ENCODE data around the gene MCRS1.
"Not testable (repeated sequence)": the region's sequence is repeated elsewhere in the genome, so short reads cannot be mapped to it uniquely, and the experiment has no call there.

The MCRS1 gene

DNA sequence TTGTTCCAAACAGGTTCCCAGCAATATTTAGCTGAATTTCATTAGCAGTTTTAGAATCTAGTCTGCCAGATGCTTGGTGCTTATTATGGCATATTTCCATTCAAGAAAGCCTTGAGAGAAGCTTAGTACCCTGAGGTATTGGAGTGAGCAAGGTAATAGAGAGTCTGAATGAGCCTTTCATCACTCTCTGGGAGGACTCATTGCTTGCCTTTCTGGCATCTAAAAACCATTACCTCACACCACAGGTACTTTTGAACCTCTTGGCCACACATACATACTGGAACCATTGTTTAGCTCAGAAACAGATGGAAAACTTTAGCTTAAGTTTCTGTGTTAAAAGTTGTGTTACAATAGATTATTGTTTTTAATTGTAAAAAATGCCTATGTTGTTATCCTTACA is 56.5 kb downstream of the MCRS1 start:
- H3K4me1 Mint-ChIP-seq, result peaks cover 6% of the 10 kb centered on the region
- no peak overlapping the region for H3K4me3 Mint-ChIP-seq
- no peaks in the 10 kb centered on the region for H3K27me3 Mint-ChIP-seq (ENCODE audit: low read depth, poor library complexity)
- no peak overlapping the region for H3K27ac Mint-ChIP-seq
- TF ChIP-seq, protein P1, sequence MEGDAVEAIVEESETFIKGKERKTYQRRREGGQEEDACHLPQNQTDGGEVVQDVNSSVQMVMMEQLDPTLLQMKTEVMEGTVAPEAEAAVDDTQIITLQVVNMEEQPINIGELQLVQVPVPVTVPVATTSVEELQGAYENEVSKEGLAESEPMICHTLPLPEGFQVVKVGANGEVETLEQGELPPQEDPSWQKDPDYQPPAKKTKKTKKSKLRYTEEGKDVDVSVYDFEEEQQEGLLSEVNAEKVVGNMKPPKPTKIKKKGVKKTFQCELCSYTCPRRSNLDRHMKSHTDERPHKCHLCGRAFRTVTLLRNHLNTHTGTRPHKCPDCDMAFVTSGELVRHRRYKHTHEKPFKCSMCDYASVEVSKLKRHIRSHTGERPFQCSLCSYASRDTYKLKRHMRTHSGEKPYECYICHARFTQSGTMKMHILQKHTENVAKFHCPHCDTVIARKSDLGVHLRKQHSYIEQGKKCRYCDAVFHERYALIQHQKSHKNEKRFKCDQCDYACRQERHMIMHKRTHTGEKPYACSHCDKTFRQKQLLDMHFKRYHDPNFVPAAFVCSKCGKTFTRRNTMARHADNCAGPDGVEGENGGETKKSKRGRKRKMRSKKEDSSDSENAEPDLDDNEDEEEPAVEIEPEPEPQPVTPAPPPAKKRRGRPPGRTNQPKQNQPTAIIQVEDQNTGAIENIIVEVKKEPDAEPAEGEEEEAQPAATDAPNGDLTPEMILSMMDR (IDR thresholded peaks at IDR 0.05), result no peak
- no peak for DNase-seq
- no peaks in the 10 kb centered on the region for H3K9me3 Mint-ChIP-seq
- peaks cover 15% of the 10 kb centered on the region for H3K36me3 Mint-ChIP-seq (ENCODE audit: low read depth)

DNA sequence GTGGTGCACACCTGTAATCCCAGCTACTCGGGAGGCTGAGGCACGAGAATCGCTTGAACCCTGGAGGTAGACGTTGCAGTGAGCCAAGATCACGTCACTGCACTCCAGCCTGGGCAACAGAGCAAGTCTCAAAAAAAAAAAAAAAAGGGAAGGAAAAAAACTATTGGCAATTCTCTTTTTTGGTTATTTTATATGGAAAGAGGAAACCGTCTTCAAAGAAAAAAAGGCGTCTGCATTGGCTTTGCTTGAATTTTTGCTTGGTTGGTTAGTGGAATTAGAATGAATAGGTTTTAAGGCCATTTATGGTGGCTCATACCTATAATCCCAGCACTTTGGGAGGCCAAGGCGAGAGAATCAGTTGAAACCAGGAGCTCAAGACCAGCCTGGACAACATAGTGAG is 58.3 kb downstream of the MCRS1 start:
- not testable (repeated sequence) for H3K9me3 Mint-ChIP-seq; H3K27ac Mint-ChIP-seq; H3K4me3 Mint-ChIP-seq; DNase-seq; H3K27me3 Mint-ChIP-seq (ENCODE audit: low read depth, poor library complexity); H3K4me1 Mint-ChIP-seq
- peaks cover 17% of the 10 kb centered on the region for H3K36me3 Mint-ChIP-seq (ENCODE audit: low read depth)

Measured in nephron progenitor cell (in vitro differentiated cells).